GM23338 (cell line): Measurements from ENCODE around the gene MFAP4.

Experiments
- CREB1 ChIP-seq: fragments of 250-450 bp; sonication (Bioruptor Pico); IDR thresholded peaks from 2 replicates; pipeline ENCODE4 v1.5.0; 2020; ENCODE audit warnings: low read depth, mild to moderate bottlenecking, moderate library complexity
- EZH2 ChIP-seq: fragments of 200-600 bp; sonication (generic); IDR thresholded peaks from one replicate; pipeline ENCODE4 v1.8.0; 2017; ENCODE audit warnings: antibody characterized with exemption, mild to moderate bottlenecking, low read depth; ENCODE audit not compliant: unreplicated experiment
- EZH2phosphoT487 ChIP-seq: fragments of 200-600 bp; sonication (generic); IDR thresholded peaks from one replicate; pipeline ENCODE4 v1.8.1; 2018; ENCODE audit warnings: antibody characterized with exemption; ENCODE audit not compliant: unreplicated experiment
- JUNB ChIP-seq: IDR thresholded peaks from one replicate; pipeline ENCODE4 v1.6.1; 2016; ENCODE audit warnings: antibody characterized with exemption; ENCODE audit not compliant: unreplicated experiment
- NANOG ChIP-seq: IDR thresholded peaks from 2 replicates; pipeline ENCODE4 v1.6.1; 2016; ENCODE audit warnings: antibody characterized with exemption, borderline replicate concordance
- POLR2AphosphoS5 ChIP-seq: IDR thresholded peaks from 2 replicates; pipeline ENCODE4 v1.6.1; 2016; ENCODE audit warnings: antibody characterized with exemption, low read depth
- STAT1 ChIP-seq: IDR thresholded peaks from one replicate; pipeline ENCODE4 v1.6.1; 2016; ENCODE audit warnings: antibody characterized with exemption; ENCODE audit not compliant: unreplicated experiment
- ZNF331 ChIP-seq: fragments of 250-450 bp; sonication (Bioruptor Pico); IDR thresholded peaks from 2 replicates; pipeline ENCODE4 v1.5.0; 2020; ENCODE audit warnings: low read depth, mild to moderate bottlenecking, moderate library complexity
- ZNF462 ChIP-seq: fragments of 250-450 bp; sonication (Bioruptor Pico); IDR thresholded peaks from 2 replicates; pipeline ENCODE4 v1.5.0; 2020; ENCODE audit warnings: mild to moderate bottlenecking, moderate library complexity
- TF ChIP-seq, protein P1 (sequence below), 2 experiments: fragments of 200-600 bp in 1 of 2; sonication (generic) in 1 of 2; conservative IDR thresholded peaks; 2 replicates each; pipeline versions ENCODE4 v1.5.1 to v1.6.1; 2016 to 2017; ENCODE audit warnings: antibody characterized with exemption in 2 of 2, low read depth in 2 of 2, mild to moderate bottlenecking in 2 of 2, moderate library complexity in 1 of 2
- TF ChIP-seq, protein P2 (sequence below): IDR thresholded peaks from one replicate; pipeline ENCODE4 v1.6.1; 2018; ENCODE audit warnings: antibody characterized with exemption; ENCODE audit not compliant: unreplicated experiment
- TF ChIP-seq, protein P3 (sequence below): IDR thresholded peaks from 2 replicates; pipeline ENCODE4 v1.6.1; 2016; ENCODE audit warnings: antibody characterized with exemption

DNA sequence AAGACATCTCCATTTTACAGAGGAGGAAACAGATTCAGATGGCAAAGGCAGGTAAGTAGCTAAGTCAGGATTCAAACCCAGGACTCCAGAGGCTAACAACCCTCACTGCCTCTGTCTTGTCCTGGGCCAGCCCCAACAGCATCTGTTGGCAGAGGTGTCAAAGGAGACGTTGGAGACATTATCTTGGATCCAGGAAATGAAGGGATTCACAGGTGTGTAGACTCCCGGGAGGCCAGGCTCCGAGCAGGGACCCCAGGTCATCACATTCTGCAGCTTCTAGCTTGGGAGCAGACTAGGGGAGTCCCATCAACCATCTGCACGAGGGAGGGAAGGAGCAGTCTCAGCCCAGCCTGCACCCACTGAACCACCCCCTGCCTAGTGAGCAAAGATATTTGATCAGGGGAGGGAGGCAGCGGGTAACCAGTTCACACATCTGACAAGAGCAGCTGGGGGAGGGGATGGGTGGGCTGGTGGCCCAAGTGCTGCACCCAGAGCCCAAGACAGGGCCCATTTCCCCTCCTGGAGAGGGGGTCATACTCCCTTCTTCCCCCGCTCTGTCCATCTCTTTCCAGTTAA lies 23.4 kb downstream of the MFAP4 start:
- TF ChIP-seq, protein P1, sequence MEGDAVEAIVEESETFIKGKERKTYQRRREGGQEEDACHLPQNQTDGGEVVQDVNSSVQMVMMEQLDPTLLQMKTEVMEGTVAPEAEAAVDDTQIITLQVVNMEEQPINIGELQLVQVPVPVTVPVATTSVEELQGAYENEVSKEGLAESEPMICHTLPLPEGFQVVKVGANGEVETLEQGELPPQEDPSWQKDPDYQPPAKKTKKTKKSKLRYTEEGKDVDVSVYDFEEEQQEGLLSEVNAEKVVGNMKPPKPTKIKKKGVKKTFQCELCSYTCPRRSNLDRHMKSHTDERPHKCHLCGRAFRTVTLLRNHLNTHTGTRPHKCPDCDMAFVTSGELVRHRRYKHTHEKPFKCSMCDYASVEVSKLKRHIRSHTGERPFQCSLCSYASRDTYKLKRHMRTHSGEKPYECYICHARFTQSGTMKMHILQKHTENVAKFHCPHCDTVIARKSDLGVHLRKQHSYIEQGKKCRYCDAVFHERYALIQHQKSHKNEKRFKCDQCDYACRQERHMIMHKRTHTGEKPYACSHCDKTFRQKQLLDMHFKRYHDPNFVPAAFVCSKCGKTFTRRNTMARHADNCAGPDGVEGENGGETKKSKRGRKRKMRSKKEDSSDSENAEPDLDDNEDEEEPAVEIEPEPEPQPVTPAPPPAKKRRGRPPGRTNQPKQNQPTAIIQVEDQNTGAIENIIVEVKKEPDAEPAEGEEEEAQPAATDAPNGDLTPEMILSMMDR (conservative IDR thresholded peaks at IDR 0.05; ENCODE audit: low read depth in 2 of 2) = no peak
- TF ChIP-seq EZH2phosphoT487 = no peak
- TF ChIP-seq EZH2 = no peak
- no peak for TF ChIP-seq STAT1
- no peak for TF ChIP-seq POLR2AphosphoS5
- TF ChIP-seq, protein P2, sequence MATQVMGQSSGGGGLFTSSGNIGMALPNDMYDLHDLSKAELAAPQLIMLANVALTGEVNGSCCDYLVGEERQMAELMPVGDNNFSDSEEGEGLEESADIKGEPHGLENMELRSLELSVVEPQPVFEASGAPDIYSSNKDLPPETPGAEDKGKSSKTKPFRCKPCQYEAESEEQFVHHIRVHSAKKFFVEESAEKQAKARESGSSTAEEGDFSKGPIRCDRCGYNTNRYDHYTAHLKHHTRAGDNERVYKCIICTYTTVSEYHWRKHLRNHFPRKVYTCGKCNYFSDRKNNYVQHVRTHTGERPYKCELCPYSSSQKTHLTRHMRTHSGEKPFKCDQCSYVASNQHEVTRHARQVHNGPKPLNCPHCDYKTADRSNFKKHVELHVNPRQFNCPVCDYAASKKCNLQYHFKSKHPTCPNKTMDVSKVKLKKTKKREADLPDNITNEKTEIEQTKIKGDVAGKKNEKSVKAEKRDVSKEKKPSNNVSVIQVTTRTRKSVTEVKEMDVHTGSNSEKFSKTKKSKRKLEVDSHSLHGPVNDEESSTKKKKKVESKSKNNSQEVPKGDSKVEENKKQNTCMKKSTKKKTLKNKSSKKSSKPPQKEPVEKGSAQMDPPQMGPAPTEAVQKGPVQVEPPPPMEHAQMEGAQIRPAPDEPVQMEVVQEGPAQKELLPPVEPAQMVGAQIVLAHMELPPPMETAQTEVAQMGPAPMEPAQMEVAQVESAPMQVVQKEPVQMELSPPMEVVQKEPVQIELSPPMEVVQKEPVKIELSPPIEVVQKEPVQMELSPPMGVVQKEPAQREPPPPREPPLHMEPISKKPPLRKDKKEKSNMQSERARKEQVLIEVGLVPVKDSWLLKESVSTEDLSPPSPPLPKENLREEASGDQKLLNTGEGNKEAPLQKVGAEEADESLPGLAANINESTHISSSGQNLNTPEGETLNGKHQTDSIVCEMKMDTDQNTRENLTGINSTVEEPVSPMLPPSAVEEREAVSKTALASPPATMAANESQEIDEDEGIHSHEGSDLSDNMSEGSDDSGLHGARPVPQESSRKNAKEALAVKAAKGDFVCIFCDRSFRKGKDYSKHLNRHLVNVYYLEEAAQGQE = no peak
- TF ChIP-seq CREB1 (CRISPR knock-in tag) = no peak
- TF ChIP-seq ZNF331 (CRISPR knock-in tag) = no peak
- TF ChIP-seq JUNB = no peak
- TF ChIP-seq, protein P3, sequence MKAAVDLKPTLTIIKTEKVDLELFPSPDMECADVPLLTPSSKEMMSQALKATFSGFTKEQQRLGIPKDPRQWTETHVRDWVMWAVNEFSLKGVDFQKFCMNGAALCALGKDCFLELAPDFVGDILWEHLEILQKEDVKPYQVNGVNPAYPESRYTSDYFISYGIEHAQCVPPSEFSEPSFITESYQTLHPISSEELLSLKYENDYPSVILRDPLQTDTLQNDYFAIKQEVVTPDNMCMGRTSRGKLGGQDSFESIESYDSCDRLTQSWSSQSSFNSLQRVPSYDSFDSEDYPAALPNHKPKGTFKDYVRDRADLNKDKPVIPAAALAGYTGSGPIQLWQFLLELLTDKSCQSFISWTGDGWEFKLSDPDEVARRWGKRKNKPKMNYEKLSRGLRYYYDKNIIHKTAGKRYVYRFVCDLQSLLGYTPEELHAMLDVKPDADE = no peak
- TF ChIP-seq NANOG = no peak
- no peak for TF ChIP-seq ZNF462 (CRISPR knock-in tag)
